HepG2 (cell line): ENCODE results near the gene TSNAX. TPM values are rescaled to one million over a fixed set of nuclear protein-coding genes. Genes with fewer than 3 reads are reported as not detected.
A peak's percentile ranks its signal among the peaks of the same experiment; 100 is the strongest.

ENCODE experiments used
- ELK4 ChIP-seq: sonication (generic); formaldehyde crosslinking; IDR thresholded peaks from 2 replicates; pipeline ENCODE4 v1.9.0; 2021; ENCODE audit warnings: missing genetic modification reagents, borderline replicate concordance
- EP300 ChIP-seq, 3 experiments: sonication (generic) in 1 of 3; formaldehyde crosslinking in 1 of 3; IDR thresholded peaks; 2 replicates each; pipeline versions ENCODE4 v1.5.1 to v1.6.1; 2011 to 2020; ENCODE audit warnings: low read depth in 2 of 3, low read length in 2 of 3, borderline replicate concordance in 1 of 3, improper control_type of control experiment in 1 of 3, mild to moderate bottlenecking in 1 of 3, missing genetic modification reagents in 1 of 3, moderate library complexity in 1 of 3
- FOXA1 ChIP-seq, 2 experiments: fragments of 450-650 bp in 1 of 2; sonication (generic) in 1 of 2; formaldehyde crosslinking in 1 of 2; IDR thresholded peaks; 2 replicates each; pipeline versions ENCODE4 v1.4.0 to v1.6.1; 2016 to 2020; ENCODE audit warnings: missing genetic modification reagents in 1 of 2
- GABPB1 ChIP-seq: IDR thresholded peaks from 2 replicates; pipeline ENCODE4 v1.6.1; 2016; ENCODE audit warnings: mild to moderate bottlenecking, missing genetic modification reagents, moderate library complexity, missing compliant biosample characterization
- KDM6A ChIP-seq: IDR thresholded peaks from 2 replicates; pipeline ENCODE4 v1.6.1; 2016; ENCODE audit warnings: low read depth
- MNT ChIP-seq: fragments of 450-650 bp; IDR thresholded peaks from 2 replicates; pipeline ENCODE4 v1.6.1; 2016
- NR2F6 ChIP-seq, 2 experiments: IDR thresholded peaks; 2 replicates each; pipeline ENCODE4 v1.6.1; 2016; ENCODE audit warnings: antibody characterized with exemption in 1 of 2, mild to moderate bottlenecking in 1 of 2
- PLSCR1 ChIP-seq: sonication (generic); formaldehyde crosslinking; IDR thresholded peaks from 2 replicates; pipeline ENCODE4 v1.5.0; 2020; ENCODE audit warnings: missing genetic modification reagents, mild to moderate bottlenecking, borderline replicate concordance
- POGZ ChIP-seq: sonication (generic); formaldehyde crosslinking; IDR thresholded peaks from 2 replicates; pipeline ENCODE4 v1.4.0; 2020; ENCODE audit warnings: mild to moderate bottlenecking, missing genetic modification reagents
- REXO4 ChIP-seq: sonication (generic); formaldehyde crosslinking; IDR thresholded peaks from 2 replicates; pipeline ENCODE4 v1.8.0; 2022; ENCODE audit warnings: missing genetic modification reagents, mild to moderate bottlenecking, borderline replicate concordance
- RNF219 ChIP-seq: sonication (generic); formaldehyde crosslinking; IDR thresholded peaks from 2 replicates; pipeline ENCODE4 v1.5.0; 2020; ENCODE audit warnings: mild to moderate bottlenecking, missing genetic modification reagents
- USF2 ChIP-seq, 2 experiments: sonication (generic) in 1 of 2; formaldehyde crosslinking in 1 of 2; IDR thresholded peaks; 2 replicates each; pipeline versions ENCODE4 v1.5.1 to v1.6.1; 2011 to 2020; ENCODE audit warnings: borderline replicate concordance in 1 of 2, low read depth in 1 of 2, low read length in 1 of 2, mild to moderate bottlenecking in 1 of 2, missing genetic modification reagents in 1 of 2, moderate library complexity in 1 of 2
- ZKSCAN8 ChIP-seq: IDR thresholded peaks from 2 replicates; pipeline ENCODE4 v1.6.1; 2016; ENCODE audit warnings: borderline replicate concordance, missing genetic modification reagents, missing compliant biosample characterization
- ZNF3 ChIP-seq: IDR thresholded peaks from 2 replicates; pipeline ENCODE4 v1.7.0; 2017; ENCODE audit warnings: inconsistent platforms
- ZNF543 ChIP-seq: sonication (generic); formaldehyde crosslinking; IDR thresholded peaks from 2 replicates; pipeline ENCODE4 v1.4.0; 2020; ENCODE audit warnings: mild to moderate bottlenecking, missing genetic modification reagents
- ZNF547 ChIP-seq: sonication (generic); formaldehyde crosslinking; IDR thresholded peaks from 2 replicates; pipeline ENCODE4 v1.5.1; 2020; ENCODE audit warnings: mild to moderate bottlenecking, missing genetic modification reagents
- ZNF644 ChIP-seq: IDR thresholded peaks from 2 replicates; pipeline ENCODE4 v1.6.1; 2016; ENCODE audit warnings: low read depth
- ZNF713 ChIP-seq: sonication (generic); formaldehyde crosslinking; IDR thresholded peaks from 2 replicates; pipeline ENCODE4 v1.4.0; 2020; ENCODE audit warnings: mild to moderate bottlenecking, missing genetic modification reagents
- ZNF776 ChIP-seq: sonication (generic); formaldehyde crosslinking; IDR thresholded peaks from 2 replicates; pipeline ENCODE4 v1.4.0; 2020; ENCODE audit warnings: mild to moderate bottlenecking, missing genetic modification reagents
- polyA plus RNA-seq, 8 experiments: library from polyadenylated mRNA; depleted of rRNA in 3 of 8; stranded (reverse) in 7 of 8; unstranded in 1 of 8; fragments of >200 nt; fragmentation: Illumina TruSeq in 4 of 8; extraction: Trizol in 4 of 8; gene quantifications; 2 replicates each; pipeline versions ENCODE4 v1.2.1 to v1.2.3, GENCODE V29; 2011 to 2016; ENCODE audit warnings: low read depth in 4 of 8, missing spikeins in 1 of 8, mixed read lengths in 1 of 8; ENCODE audit not compliant: insufficient read depth in 1 of 8
- total RNA-seq, 5 experiments: library from RNA; depleted of rRNA; stranded (reverse); fragments of >200 nt; fragmentation: Illumina TruSeq; extraction: Trizol; gene quantifications; 2 replicates each; pipeline ENCODE4 v1.2.3, GENCODE V29; 2016; ENCODE audit warnings: low read depth in 1 of 5

Gene TSNAX
- total and polyA plus RNA-seq, 2 of the 13 experiments (the other 11 are each of a cell fraction or from before 2014, with no cell fraction given): 13.2 to 46.2 TPM

GRCh38 chr1:231522038-231522437 lies 6.4 kb upstream of the TSNAX start (continued):
- TF ChIP-seq ELK4 (CRISPR knock-in tag): no peak
- TF ChIP-seq ZNF776 (CRISPR knock-in tag): no peak
- no peak for TF ChIP-seq REXO4 (CRISPR knock-in tag)
- no peak for TF ChIP-seq ZNF713 (CRISPR knock-in tag)
- no peak; the same call in 1 of the 2 replicates for TF ChIP-seq NR2F6 (IDR thresholded peaks at IDR 0.05)
- TF ChIP-seq NR2F6 (CRISPR knock-in tag; IDR thresholded peaks at IDR 0.05): peak; percentile 10; the same call in 1 of the 2 replicates
- no peak for TF ChIP-seq RNF219 (CRISPR knock-in tag)
- TF ChIP-seq PLSCR1: no peak
- no peak for TF ChIP-seq GABPB1 (CRISPR knock-in tag)
- no peak for TF ChIP-seq USF2 (IDR thresholded peaks at IDR 0.05; ENCODE audit: low read depth, low read length)
- no peak for TF ChIP-seq USF2 (CRISPR knock-in tag; IDR thresholded peaks at IDR 0.05; ENCODE audit: borderline replicate concordance)
- no peak for TF ChIP-seq MNT
- no peak for TF ChIP-seq ZNF543 (CRISPR knock-in tag)
- TF ChIP-seq ZNF547: no peak
- TF ChIP-seq ZNF3 (CRISPR knock-in tag): no peak
- no peak for TF ChIP-seq ZKSCAN8 (CRISPR knock-in tag)
- TF ChIP-seq FOXA1 (IDR thresholded peaks at IDR 0.05): no peak
- TF ChIP-seq FOXA1 (CRISPR knock-in tag; IDR thresholded peaks at IDR 0.05): peak; percentile 41; the same call in 1 of the 2 replicates
- TF ChIP-seq POGZ (CRISPR knock-in tag): 0 out of 2 replicates have a peak, but pooled peaks have one; percentile 28
- peak; percentile 36; the same call in 1 of the 2 replicates for TF ChIP-seq ZNF644 (CRISPR knock-in tag)
- TF ChIP-seq EP300 (IDR thresholded peaks at IDR 0.05; ENCODE audit: low read depth in 2 of 2, low read length in 2 of 2): 0 out of 4 replicates have a peak, but pooled peaks of 1 of the 2 experiments have one; percentile 8
- no peak for TF ChIP-seq EP300 (CRISPR knock-in tag; IDR thresholded peaks at IDR 0.05; ENCODE audit: borderline replicate concordance)
- no peak for TF ChIP-seq KDM6A
